ENCODE measurements around the gene HSD11B2. TPM values are rescaled to one million over a fixed set of nuclear protein-coding genes. Genes with fewer than 3 reads are reported as not detected.

The HSD11B2 gene
- total and polyA plus RNA-seq, 4 donors: 3.0 to 9.3 (median 5.1) TPM

DNA sequence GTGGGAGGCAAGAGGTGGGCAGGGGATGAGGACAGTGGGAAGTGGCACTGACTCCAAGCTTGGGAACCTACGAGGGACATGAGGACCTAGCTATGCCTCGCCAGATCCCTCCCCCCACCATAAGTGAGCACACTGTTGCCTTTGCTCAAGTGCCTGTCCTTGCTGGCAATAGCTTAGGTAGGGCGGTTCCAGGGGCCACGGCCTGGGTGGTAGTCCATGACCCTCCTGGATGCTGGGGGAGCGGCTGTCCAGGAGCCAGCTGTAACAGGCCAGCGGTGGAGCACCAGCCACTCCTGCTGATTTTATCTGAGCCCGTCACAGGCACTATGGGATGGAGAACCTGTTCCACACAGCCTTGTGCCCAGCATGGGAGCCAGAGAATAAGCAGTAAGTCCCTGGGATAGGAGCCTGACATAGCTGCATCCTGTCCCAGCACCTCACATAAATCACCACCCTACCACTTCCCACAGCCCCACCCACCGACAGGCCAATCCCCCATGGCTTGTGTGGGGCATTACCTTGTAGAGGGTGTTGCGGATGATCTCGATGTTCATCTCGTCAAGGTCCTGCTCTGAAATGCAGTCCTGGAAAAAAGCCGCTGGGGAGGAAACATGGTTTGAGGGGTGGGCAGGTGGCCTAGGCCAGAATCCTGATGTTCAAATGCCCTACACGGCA lies 11.8 kb downstream of the HSD11B2 start:
- DNase-seq (ENCODE audit: low read depth in 4 of 6, low spot score in 6 of 6): no peak
- H3K4me1 ChIP-seq (ENCODE audit: control insufficient read depth, insufficient read depth, low read length): peaks cover 47% of the 10 kb centered on the region
- H3K9me3 ChIP-seq (ENCODE audit: control insufficient read depth, insufficient read depth, low read length): no peaks in the 10 kb centered on the region
- peaks cover 91% of the 10 kb centered on the region for H3K36me3 ChIP-seq (ENCODE audit: control insufficient read depth, insufficient read depth, low read length)
- H3K27ac ChIP-seq (ENCODE audit: low read depth, low read length): no peak overlapping the region
- H3K4me3 ChIP-seq (ENCODE audit: low read depth, low read length): no peak overlapping the region
- H3K27me3 ChIP-seq (ENCODE audit: control insufficient read depth, insufficient read depth, low read length): no peaks in the 10 kb centered on the region
- WGBS (ENCODE audit: insufficient coverage): 95% methylated on average over 10 of the region's 13 CpGs

- H3K9me3 ChIP-seq (ENCODE audit: control insufficient read depth, insufficient read depth, low read length): no peaks in the 10 kb centered on the region
- H3K4me3 ChIP-seq (ENCODE audit: low read depth, low read length): no peak overlapping the region
- H3K36me3 ChIP-seq (ENCODE audit: control insufficient read depth, insufficient read depth, low read length): peaks cover 91% of the 10 kb centered on the region
- H3K27ac ChIP-seq (ENCODE audit: low read depth, low read length): no peak overlapping the region
- no peaks in the 10 kb centered on the region for H3K27me3 ChIP-seq (ENCODE audit: control insufficient read depth, insufficient read depth, low read length)
- WGBS (ENCODE audit: insufficient coverage): 80% methylated on average over 2 of the region's 6 CpGs
- DNase-seq (ENCODE audit: low read depth in 4 of 6, low spot score in 6 of 6): no peak
- peaks cover 47% of the 10 kb centered on the region for H3K4me1 ChIP-seq (ENCODE audit: control insufficient read depth, insufficient read depth, low read length)
Observed at GRCh38 chr16:67443265-67443664, 12.3 kb downstream of the HSD11B2 start.

GRCh38 chr16:67444259-67445125 lies 13.6 kb downstream of the HSD11B2 start:
- Histone ChIP-seq H3K9me3 (ENCODE audit: control insufficient read depth, insufficient read depth, low read length) (no peaks in the 10 kb centered on the region), H3K4me3 (ENCODE audit: low read depth, low read length) (no peak overlapping the region), H3K27me3 (ENCODE audit: control insufficient read depth, insufficient read depth, low read length) (no peaks in the 10 kb centered on the region), H3K4me1 (ENCODE audit: control insufficient read depth, insufficient read depth, low read length) (peaks cover 47% of the 10 kb centered on the region), H3K36me3 (ENCODE audit: control insufficient read depth, insufficient read depth, low read length) (peaks cover 91% of the 10 kb centered on the region), H3K27ac (ENCODE audit: low read depth, low read length) (no peak overlapping the region)
- DNase-seq (ENCODE audit: low read depth in 4 of 6, low spot score in 6 of 6): no peak
- WGBS (ENCODE audit: insufficient coverage): 64% methylated on average over 20 of the region's 22 CpGs

DNA sequence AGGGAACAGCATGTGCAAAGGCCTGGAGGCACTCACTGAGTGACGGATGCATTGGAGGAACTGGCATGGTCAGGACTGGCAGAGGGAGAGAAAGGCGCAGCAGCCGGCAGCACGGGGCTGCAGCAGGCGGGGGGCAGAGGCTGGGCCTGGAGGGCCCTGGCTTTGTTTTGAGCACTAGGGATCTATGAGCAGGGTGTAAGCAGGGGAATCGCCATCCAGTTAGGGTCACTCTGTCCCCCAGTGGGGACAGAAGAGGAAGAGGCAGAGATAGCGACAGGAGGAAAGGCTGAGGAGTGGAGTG lies 14.2 kb downstream of the HSD11B2 start:
- Histone ChIP-seq H3K4me1 (ENCODE audit: control insufficient read depth, insufficient read depth, low read length) (peaks cover 51% of the 10 kb centered on the region), H3K27ac (ENCODE audit: low read depth, low read length) (no peak overlapping the region), H3K4me3 (ENCODE audit: low read depth, low read length) (no peak overlapping the region), H3K27me3 (ENCODE audit: control insufficient read depth, insufficient read depth, low read length) (no peaks in the 10 kb centered on the region), H3K9me3 (ENCODE audit: control insufficient read depth, insufficient read depth, low read length) (no peaks in the 10 kb centered on the region), H3K36me3 (ENCODE audit: control insufficient read depth, insufficient read depth, low read length) (peaks cover 92% of the 10 kb centered on the region)
- DNase-seq (ENCODE audit: low read depth in 4 of 6, low spot score in 6 of 6): no peak
- 93% methylated on average over 7 of the region's 7 CpGs for WGBS (ENCODE audit: insufficient coverage)

DNA sequence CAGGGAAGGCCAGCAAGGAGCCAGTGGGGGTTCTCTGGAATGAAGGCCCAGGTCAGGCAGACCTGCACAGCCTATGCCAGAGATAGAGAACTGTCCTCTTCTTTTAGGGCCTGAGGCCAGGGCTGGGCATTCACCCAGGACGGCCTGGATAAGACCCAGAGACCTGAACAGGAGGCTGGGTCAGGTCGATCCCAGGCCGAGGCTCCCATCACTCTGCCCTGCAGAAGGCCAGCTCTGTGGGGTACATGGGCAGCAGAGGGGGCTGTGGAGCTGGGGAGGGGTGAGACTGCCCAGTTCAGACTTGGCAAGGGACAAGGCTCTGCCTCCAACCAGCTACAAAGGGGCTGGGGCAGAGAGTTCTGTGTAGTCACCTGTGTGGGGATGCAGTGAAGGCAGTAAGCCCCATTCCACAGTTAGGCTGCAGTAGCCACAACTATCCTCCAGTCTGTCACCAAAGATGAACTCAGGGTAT lies 14.6 kb downstream of the HSD11B2 start:
- 69% methylated on average over 3 of the region's 3 CpGs for WGBS (ENCODE audit: insufficient coverage)
- Histone ChIP-seq H3K9me3 (ENCODE audit: control insufficient read depth, insufficient read depth, low read length) (no peaks in the 10 kb centered on the region), H3K4me3 (ENCODE audit: low read depth, low read length) (no peak overlapping the region), H3K27me3 (ENCODE audit: control insufficient read depth, insufficient read depth, low read length) (no peaks in the 10 kb centered on the region), H3K4me1 (ENCODE audit: control insufficient read depth, insufficient read depth, low read length) (peaks cover 51% of the 10 kb centered on the region), H3K36me3 (ENCODE audit: control insufficient read depth, insufficient read depth, low read length) (peaks cover 92% of the 10 kb centered on the region), H3K27ac (ENCODE audit: low read depth, low read length) (no peak overlapping the region)
- DNase-seq (ENCODE audit: low read depth in 4 of 6, low spot score in 6 of 6): no peak

DNA sequence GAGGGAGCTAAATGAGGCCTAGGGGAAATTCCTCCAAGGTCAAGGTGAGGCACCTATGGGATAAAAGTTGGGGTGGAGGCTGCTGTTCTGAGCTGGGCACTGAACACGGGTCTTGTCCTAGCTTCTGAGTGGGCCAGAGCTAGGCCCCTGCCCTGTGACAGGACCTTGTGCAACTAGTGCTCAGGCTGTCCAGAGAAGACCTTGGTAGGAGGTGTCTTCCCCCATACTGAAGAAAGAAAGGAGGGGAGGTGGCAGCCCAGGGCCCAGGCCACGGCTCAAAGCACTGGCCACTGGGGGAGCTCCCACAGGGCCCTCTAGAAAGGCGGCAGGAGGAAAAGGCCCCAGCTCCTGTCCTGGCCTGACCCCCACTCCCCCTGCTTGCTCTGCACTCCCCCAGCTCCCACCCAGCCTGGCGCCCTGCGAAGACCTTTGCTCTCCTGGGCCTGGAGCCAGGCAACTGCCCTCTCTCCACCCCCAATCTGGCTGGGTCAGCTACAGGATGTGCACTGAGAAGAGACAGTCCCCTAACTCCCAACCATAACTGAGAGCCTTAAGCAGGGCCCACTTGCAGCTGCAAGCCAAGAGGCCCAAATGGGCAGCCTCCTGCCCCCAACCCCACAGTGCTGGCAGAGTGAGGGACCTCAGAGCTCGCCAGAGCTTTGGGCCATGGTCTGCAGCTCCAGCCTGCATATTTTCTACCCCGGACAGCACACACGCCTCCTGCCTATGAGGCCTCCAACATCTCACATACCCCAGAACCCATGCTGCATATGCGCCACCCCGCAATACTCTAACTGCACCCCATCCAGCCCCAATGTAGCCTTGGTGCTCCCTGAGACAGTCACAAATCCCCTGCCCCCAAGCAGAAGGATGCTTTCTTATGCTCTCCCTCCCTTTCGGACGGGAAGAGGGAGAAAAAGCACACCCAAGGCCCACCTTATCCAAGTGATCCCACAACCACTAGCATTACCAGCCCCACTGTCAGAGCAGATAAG lies 15.3 kb downstream of the HSD11B2 start:
- H3K9me3 ChIP-seq (ENCODE audit: control insufficient read depth, insufficient read depth, low read length): no peaks in the 10 kb centered on the region
- no peak overlapping the region for H3K27ac ChIP-seq (ENCODE audit: low read depth, low read length)
- peak in 1 of 6 donors; percentile 43 for DNase-seq (ENCODE audit: low read depth in 4 of 6, low spot score in 6 of 6)
- H3K4me1 ChIP-seq (ENCODE audit: control insufficient read depth, insufficient read depth, low read length): peaks cover 55% of the 10 kb centered on the region
- WGBS (ENCODE audit: insufficient coverage): 75% methylated on average over 12 of the region's 12 CpGs
- peaks cover 92% of the 10 kb centered on the region for H3K36me3 ChIP-seq (ENCODE audit: control insufficient read depth, insufficient read depth, low read length)
- no peaks in the 10 kb centered on the region for H3K27me3 ChIP-seq (ENCODE audit: control insufficient read depth, insufficient read depth, low read length)
- no peak overlapping the region for H3K4me3 ChIP-seq (ENCODE audit: low read depth, low read length)

GRCh38 chr16:67446968-67447507 lies 16.1 kb downstream of the HSD11B2 start:
- no peak overlapping the region for H3K27ac ChIP-seq (ENCODE audit: low read depth, low read length)
- H3K9me3 ChIP-seq (ENCODE audit: control insufficient read depth, insufficient read depth, low read length): no peaks in the 10 kb centered on the region
- H3K4me3 ChIP-seq (ENCODE audit: low read depth, low read length): no peak overlapping the region
- peaks cover 92% of the 10 kb centered on the region for H3K36me3 ChIP-seq (ENCODE audit: control insufficient read depth, insufficient read depth, low read length)
- peaks cover 58% of the 10 kb centered on the region for H3K4me1 ChIP-seq (ENCODE audit: control insufficient read depth, insufficient read depth, low read length)
- no peaks in the 10 kb centered on the region for H3K27me3 ChIP-seq (ENCODE audit: control insufficient read depth, insufficient read depth, low read length)
- no peak for DNase-seq (ENCODE audit: low read depth in 4 of 6, low spot score in 6 of 6)
- WGBS (ENCODE audit: insufficient coverage): 71% methylated on average over 5 of the region's 8 CpGs

DNA sequence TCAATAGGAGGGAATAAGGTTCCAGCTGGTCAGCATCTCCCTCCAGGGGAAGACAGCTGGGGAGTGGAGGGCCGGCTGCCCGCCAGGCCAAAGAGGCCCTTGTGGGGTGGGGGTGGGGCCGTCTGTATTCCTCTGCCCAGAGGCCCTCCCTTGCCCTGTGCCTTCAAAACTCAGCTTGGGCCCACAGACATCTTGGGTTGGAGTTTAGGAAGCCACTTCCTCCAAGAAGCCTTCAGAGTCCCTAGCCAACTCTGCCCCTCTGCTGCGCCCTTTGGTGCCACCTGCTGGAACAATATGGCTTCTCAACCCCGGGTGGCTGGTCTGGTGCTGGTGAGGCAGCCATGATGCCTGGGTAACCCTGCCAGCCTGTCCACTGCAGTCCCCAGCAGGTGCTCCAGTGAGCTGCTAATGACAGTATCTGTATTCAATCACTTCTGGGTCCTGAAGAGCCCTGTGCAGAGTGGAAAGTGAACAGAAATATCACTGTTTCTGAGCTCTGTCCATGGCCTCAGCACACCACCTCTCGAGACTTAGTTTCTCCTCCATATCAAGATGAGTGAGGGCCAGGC lies 16.7 kb downstream of the HSD11B2 start:
- Histone ChIP-seq H3K27me3 (ENCODE audit: control insufficient read depth, insufficient read depth, low read length) (no peaks in the 10 kb centered on the region), H3K36me3 (ENCODE audit: control insufficient read depth, insufficient read depth, low read length) (peaks cover 93% of the 10 kb centered on the region), H3K9me3 (ENCODE audit: control insufficient read depth, insufficient read depth, low read length) (no peaks in the 10 kb centered on the region), H3K4me3 (ENCODE audit: low read depth, low read length) (no peak overlapping the region), H3K4me1 (ENCODE audit: control insufficient read depth, insufficient read depth, low read length) (peaks cover 56% of the 10 kb centered on the region), H3K27ac (ENCODE audit: low read depth, low read length) (no peak overlapping the region)
- DNase-seq (ENCODE audit: low read depth in 4 of 6, low spot score in 6 of 6): no peak
- 72% methylated on average over 3 of the region's 6 CpGs for WGBS (ENCODE audit: insufficient coverage)

- no peak overlapping the region for H3K4me3 ChIP-seq (ENCODE audit: low read depth, low read length)
- 98% methylated on average over 4 of the region's 5 CpGs for WGBS (ENCODE audit: insufficient coverage)
- peaks cover 93% of the 10 kb centered on the region for H3K36me3 ChIP-seq (ENCODE audit: control insufficient read depth, insufficient read depth, low read length)
- no peak for DNase-seq (ENCODE audit: low read depth in 4 of 6, low spot score in 6 of 6)
- no peak overlapping the region for H3K27ac ChIP-seq (ENCODE audit: low read depth, low read length)
- H3K27me3 ChIP-seq (ENCODE audit: control insufficient read depth, insufficient read depth, low read length): no peaks in the 10 kb centered on the region
- peaks cover 56% of the 10 kb centered on the region for H3K4me1 ChIP-seq (ENCODE audit: control insufficient read depth, insufficient read depth, low read length)
- no peaks in the 10 kb centered on the region for H3K9me3 ChIP-seq (ENCODE audit: control insufficient read depth, insufficient read depth, low read length)
Observed at GRCh38 chr16:67448580-67448979, 17.7 kb downstream of the HSD11B2 start.
